Measurements from ENCODE around the gene SH3TC2.

The SH3TC2 gene

DNA sequence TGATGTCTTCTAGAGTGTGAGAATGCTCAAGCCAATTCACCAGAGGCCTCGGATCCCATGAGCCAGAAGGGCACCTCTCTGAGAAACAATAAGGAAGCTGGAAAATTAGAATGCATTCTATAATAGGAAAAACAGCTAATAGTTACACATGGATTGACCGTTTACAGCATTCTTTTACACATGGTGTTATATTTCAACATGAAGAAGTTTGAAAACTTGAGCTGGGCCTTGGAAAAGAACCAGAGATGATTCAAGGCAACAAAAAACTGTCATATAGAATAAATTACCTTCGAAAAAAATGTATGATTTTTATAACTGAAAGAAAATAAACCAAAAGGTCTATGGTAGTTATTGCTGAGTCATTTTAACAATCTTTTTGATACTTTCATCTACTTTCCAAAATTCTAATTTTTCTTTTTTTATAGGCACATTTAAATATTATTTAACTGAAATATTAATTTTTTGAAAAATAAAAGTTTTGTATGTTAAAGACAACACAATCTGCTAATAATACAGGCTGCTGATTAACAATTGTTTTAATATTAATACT lies 6.2 kb downstream of the SH3TC2 start:
- DNase-seq: no peak

GRCh38 chr5:149054416-149054815 lies 8.4 kb downstream of the SH3TC2 start:
- no peak for DNase-seq

DNA sequence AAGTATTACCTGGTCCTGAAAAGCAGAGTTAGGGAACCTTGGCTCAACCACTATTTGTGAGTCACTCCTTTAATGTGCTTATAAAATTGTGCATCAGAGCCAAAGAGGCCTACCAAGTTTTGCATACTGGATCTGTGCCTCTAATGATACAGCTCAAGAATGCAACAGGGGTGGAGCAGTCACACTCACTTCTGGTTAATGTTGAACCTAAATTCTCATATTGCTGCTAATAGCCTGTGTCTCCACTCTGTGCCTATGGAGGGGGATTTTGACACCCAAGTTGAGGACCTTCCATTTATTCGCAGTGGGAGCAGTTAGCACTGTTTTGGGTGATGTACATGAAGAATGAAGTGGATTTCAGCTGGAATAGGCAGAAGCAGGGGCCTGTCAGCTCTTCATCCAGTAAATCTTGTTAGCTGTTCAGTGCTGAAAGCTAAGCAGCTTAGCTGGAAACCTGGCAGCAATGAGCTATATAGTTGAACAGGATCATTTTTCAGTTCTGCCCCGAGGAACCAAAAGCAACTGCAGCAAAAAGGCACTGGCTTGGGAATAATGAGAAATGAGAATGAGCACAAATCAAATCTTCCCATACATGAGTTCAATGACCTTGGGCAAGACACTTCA lies 9.7 kb downstream of the SH3TC2 start:
- DNase-seq: no peak

DNA sequence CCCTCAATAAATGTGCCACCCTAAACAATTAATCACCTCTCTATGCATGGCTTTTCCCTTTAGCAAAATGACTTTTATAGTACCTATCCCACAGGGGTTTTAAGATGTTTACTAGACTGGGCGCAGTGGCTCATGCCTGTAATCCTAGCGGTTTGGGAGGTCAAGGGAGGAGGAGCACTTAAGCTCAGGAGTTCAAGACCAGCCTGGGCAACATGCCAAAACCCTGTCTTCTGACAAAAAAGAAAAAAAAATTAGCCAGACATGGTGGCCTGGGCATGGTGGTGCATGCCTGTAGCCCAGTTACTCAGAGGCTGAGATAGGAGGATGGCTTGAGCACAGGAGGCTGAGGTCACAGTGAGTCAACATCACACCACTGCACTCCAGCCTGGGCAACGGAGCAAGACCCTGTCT lies 13.5 kb downstream of the SH3TC2 start:
- DNase-seq: no peak

DNA sequence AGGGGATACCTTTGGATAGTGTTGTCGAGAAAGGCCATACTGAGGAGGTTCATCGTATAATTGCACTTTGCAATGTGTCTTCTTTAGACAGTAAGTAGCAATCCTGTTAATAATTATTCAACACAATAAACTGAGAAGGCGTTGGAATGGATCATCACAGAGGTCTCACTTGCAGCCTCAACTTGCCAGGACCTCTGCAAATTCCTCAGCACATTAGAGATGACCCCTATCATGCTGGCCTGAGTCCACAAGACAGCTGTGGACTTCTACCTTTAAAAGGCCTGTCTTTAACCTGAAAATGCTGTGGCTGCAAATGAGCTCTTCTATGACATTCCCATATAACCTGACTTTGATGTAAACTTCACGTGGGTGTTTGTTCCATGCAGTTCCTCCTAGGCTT lies 14.1 kb downstream of the SH3TC2 start:
- DNase-seq: no peak

- DNase-seq: no peak
These were observed 15.4 kb downstream of the SH3TC2 start for GRCh38 chr5:149047462-149047861.

- DNase-seq: no peak
These were observed 16.5 kb downstream of the SH3TC2 start for GRCh38 chr5:149046196-149046829.

DNA sequence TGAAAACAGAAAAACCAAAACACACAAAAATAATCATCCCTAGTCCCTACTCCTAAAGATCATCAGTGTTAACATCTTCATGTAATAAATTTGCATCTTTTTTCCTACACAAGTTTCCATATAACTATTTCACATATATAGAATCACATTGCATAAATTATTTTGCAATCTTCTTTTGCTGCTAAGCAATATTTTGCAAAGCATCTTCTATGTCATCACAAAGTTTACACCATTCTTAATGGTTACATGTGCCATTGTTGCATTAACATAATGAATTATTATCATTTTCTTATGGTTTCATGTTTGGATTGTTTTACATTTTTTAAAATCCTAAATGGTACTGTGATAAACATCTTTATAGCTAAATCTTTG lies 17.8 kb downstream of the SH3TC2 start:
- DNase-seq: no peak

DNA sequence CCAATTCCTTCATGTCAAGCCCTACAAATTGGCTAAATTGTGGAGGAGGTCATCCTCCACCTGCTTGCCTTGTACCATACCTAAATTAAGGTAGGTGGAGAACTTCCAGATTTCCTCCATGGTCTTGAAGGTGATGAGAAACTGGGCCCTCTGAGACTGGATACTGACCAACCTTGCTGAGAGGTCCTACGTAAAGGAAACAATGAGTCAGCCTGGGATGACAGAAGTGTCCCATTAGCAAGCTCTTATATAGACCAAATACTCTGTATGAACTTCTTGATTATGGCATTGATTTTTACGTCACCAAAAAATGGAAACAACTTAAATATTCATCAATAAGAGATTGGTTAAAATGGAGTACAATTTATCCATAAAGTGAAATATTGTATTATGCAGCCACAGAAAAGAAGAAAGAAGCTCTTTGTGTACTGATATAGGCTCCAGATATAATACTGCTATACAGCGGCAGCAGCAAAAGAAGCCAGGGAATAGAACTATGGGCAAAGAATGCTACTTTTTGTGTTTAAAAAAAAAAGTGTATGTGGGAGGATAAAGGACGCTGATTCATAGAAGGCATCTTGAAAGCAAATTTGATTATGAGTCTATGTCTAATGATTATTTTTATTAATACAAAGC lies 18.3 kb downstream of the SH3TC2 start:
- DNase-seq: no peak

DNA sequence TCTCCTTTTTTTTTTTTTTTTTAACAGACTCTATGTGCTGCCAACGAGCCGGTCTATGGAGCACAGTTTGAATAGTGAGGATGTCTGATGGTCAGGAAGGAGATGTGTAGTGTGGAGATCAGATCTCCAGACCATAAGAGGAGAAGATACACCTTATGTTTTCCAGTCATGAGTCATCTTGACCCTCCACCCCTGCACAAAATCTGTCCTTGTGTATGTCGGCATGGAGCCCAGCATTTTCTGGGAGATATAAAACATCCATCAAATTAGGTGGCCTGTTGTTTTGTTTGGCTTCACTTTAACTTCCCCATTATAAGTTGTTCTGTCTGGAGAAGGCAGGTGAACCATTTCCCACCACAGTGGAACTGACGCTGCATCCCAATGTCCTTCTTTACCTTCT lies 19.2 kb downstream of the SH3TC2 start:
- no peak for DNase-seq

DNA sequence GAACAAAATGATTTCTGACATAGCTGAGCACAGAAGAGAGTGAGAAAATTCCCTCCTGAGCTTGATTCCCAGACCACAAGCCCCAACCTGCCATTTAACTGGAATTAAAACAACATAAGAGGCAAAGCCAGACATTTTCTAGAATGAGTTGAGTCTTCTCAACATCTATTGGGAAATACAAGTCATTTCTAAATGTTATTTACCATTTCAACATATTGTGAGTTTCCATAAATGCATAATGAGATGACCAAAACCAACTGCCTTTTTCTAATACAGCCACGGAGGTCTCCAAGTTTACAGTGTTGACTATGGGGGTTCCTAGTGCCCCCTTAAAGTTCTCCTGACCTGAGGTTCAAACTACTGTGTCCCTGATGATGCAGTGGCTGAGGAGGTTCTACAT lies 20.0 kb downstream of the SH3TC2 start:
- DNase-seq: no peak

DNA sequence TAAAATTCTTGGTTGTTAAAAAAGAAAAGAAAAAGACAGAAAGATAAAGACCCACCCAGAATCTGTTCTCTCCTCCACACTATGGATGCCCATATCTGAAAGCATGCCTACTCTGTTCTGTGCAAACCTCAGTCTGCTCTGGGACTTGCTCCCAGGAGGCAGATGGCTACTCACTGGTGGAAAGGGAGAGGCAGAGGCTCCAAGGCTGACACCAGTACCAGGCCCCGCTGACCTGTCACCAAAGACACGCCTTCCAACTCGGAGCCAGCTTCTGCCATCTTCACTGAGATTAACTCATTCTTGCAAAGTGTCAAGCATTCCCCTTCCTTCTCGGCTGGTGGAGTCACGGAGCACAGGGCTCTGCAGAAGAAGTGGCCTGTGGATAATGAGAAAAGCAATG lies 21.6 kb downstream of the SH3TC2 start:
- DNase-seq: no peak

DNA sequence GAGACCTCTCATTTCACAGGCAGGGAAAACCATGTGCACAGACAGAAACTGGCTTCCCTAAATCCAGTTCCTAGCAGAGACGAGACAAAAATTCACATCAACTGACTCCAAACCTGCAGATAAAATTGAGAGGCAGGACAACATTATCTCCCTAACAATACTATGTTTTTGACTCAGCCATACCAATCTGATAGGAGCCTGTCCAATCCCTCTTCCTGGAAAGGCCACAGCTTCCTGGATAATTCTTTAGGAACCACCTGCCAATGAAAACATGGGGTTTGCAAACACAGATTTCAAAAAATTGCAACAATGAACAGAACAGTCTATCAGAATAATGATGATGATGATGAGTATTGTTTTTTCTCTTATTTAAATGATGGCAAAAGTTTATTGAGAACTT lies 22.4 kb downstream of the SH3TC2 start:
- no peak for DNase-seq

- no peak for DNase-seq
These were observed 23.4 kb downstream of the SH3TC2 start for GRCh38 chr5:149039506-149039905.

DNA sequence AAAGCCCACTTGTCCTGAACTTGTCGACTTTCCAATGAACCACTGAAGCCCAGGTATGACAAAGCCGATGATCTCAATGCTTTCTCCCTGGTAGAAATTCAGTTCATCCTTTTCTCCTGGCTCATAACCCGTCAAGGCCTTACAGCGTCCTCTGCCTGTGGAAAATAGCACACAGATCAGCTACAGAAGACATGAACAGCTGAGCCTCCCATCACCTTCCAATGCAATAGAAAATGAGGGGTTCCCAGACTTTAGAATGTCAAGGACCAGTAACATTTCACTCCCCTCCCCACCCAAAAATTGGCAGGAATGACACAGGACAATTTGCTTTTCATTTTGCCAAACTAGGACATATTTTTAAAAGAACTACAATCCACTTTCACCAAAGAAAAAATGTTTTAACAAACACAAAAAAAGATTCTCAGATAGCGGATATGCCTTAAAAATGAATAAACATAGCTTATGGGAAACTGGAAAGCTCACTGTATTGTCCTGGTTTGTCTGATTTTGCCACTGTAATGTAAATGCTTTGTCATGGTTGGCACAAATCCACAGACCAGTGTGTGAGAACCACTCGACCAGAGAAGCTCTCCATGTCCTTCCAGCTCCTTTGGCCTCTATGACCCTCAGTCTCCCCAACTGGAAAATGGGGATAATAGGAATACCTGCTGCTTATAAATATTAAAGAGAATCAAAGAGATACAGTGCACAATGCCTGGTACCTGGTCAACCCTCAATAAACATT lies 24.4 kb downstream of the SH3TC2 start:
- no peak for DNase-seq

GRCh38 chr5:149037817-149038216 lies 25.0 kb downstream of the SH3TC2 start:
- DNase-seq: no peak

- no peak for DNase-seq
These were observed 25.9 kb downstream of the SH3TC2 start for GRCh38 chr5:149036970-149037369.

DNA sequence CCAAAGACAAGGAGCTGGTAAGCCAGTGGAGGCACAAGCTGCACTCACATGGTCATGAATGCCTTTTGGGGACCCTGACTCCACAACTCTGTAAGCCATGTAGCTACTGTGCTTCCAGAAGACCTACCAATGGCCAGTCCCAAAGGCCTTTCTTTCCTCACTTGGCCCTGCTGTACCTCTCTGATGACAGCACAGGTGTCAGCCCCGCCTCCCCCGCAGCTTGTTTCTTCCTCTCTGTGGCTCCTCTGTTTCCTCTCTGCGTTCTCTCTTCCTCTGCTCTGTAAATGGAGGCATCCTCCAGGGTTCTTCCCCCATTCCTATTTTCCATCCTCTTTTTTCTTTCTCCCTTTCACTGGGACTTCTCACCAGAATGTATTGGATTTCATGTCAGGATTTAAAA lies 26.7 kb downstream of the SH3TC2 start:
- no peak for DNase-seq

- DNase-seq: peak; percentile 51 to 64
These were observed 27.5 kb downstream of the SH3TC2 start for GRCh38 chr5:149035372-149035790.

DNA sequence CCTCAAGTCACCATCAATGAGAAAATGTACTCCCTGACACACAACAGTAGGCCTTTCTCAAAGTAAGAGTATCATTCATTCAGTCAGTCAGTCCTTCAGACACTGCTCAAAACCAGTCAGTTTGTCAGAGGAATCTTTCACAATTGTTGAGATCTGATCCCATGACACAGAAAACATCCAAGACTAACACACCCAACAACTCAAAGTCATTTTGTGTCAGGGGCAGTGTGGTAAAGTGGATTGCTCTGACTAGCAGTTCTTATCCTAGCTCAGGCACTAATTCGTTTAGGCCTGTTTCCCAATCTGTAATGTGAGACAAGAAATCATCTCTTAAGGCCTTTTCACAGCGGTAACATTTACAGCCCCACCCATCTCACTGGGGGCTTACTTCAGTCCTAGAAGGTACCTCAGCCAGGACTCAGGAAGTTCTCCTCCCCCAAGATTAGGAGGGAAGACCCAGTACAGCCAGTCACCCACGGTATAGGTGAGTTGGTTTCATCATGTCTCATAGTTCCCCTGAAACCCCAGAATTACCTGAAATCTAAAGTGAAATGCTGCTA lies 31.9 kb downstream of the SH3TC2 start:
- no peak for DNase-seq

DNA sequence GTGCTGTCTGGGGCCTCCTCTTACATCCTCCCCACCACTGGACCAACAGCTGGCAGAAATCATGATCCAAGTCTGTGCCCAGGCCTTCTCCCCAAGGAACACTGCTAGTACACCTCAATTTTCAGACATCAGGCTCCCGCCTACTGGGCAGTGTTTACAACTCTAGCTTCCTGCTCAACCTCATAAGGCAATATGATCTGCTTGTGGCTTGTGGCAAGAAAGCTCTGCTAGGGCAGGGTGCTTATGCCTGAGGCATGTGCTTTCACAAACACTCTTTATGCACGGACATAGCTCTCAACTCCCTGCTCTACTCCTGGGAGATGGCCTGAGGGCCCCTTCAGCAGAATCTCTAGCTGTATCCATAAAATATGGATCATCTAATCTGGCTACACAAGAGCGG lies 32.5 kb downstream of the SH3TC2 start:
- DNase-seq: no peak

- no peak for DNase-seq
These were observed 33.9 kb downstream of the SH3TC2 start for GRCh38 chr5:149028984-149029383.

DNA sequence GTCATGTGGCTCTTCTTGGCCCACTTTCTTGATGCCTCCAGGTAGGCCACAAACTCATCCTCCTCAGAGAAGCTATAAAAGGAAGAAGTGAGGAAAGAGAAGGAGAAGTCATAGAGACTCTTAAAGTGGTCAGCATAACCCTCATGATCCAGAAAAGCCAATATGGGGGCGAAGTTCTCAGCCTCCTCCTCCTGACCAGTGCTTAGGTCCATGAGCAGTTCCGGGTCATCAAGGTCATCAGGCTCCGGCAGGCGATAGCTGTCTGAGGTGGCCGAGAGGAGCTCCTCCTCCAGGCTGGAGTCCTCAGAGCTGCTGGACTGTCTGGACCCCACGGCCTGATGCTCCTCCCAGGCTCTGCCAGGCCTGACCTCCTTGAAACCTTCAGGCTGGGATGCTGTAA lies 34.7 kb downstream of the SH3TC2 start:
- DNase-seq: no peak
